KBM-7 (cell line): ENCODE data around the gene GOLPH3.
"Not testable (repeated sequence)": the region's sequence is repeated elsewhere in the genome, so short reads cannot be mapped to it uniquely, and the experiment has no call there.

Source experiments
- DNase-seq: peaks from one replicate; pipeline ENCODE4 v3.0.0-alpha.2; 2015
- in situ Hi-C: fragments of 300-500 bp; cut with MboI; formaldehyde crosslinking; loops from 2 replicates; pipeline ENCODE4 v1.14.3; 2020; ENCODE audit warnings: low sequenced_read_pairs, low pct_unique_long_range_greater_than_20kb, mixed read lengths

Gene GOLPH3

GRCh38 chr5:32174011-32174870 is at the start of gene GOLPH3:
GOLPH3 (minus strand) TSS chr5:32174319; CDS start chr5:32174034, 285 bp downstream.
- DNase-seq = peak; percentile 93
- in situ Hi-C loops = no loop called here

- DNase-seq = no peak
- in situ Hi-C loops = no loop called here
Observed at GRCh38 chr5:32222723-32223470, 48.8 kb upstream of the GOLPH3 start.

DNA sequence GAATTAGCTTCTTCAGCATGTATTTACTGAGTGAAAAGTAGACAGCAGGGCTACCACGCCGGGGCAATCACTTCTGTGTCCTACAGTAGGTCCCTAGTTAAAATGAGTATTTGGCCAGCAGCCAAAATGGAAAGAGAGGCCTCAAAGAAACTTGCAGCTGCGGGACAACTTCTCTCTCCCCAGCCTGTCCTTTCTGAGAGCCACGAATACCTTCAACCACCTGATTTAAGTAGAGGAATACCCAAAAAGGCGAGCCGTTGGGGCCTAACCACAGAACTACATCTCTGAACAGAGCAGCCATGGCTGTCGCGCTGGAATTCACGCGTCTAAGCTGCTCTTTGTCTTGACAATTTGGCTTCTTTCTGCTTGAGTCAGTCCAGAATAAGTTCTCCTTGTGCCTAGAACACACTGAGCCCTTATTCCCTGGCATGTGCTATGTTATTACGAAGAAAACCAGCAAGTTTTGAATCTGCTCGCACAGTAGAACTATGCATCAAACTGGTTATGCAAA is 43.8 kb upstream of the GOLPH3 start:
- in situ Hi-C loops = no loop called here
- peak; percentile 73 for DNase-seq

- DNase-seq, in situ Hi-C loops: not testable (repeated sequence)
Observed at GRCh38 chr5:32214344-32214743, 40.2 kb upstream of the GOLPH3 start.

GRCh38 chr5:32210151-32210550 is 36.0 kb upstream of the GOLPH3 start:
- in situ Hi-C loops = no loop called here
- DNase-seq = no peak

DNA sequence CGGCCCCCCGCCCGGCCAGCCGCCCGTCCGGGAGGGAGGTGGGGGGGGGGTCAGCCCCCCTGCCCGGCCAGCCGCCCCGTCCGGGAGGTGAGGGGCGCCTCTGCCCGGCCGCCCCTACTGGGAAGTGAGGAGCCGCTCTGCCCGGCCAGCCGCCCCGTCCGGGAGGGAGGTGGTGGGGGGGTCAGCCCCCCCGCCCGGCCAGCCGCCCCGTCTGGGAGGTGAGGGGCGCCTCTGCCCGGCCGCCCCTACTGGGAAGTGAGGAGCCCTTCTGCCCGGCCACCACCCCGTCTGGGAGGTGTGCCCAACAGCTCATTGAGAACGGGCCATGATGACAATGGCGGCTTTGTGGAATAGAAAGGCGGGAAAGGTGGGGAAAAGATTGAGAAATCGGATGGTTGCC is 34.7 kb upstream of the GOLPH3 start:
- DNase-seq, in situ Hi-C loops: not testable (repeated sequence)

DNA sequence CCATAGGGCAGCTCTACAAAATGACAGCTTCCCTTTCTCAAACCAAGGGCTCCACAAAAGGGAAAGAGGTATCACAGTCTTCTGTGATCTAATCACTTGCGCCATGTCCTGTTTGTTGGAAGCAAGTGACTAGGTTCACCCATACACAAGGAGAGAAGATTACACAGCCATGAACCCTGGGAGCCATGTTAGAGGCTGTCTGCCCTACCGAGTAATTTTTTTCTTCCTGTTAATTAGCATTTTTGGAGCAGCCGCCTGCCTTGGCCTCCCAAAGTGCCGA is 33.2 kb upstream of the GOLPH3 start:
- DNase-seq = peak; percentile 34

GRCh38 chr5:32206509-32207354 is 32.6 kb upstream of the GOLPH3 start:
- DNase-seq = no peak
- in situ Hi-C loops = no loop called here

More for the DNA sequence above, 33.2 kb upstream of the GOLPH3 start:
- in situ Hi-C loops = no loop called here

DNA sequence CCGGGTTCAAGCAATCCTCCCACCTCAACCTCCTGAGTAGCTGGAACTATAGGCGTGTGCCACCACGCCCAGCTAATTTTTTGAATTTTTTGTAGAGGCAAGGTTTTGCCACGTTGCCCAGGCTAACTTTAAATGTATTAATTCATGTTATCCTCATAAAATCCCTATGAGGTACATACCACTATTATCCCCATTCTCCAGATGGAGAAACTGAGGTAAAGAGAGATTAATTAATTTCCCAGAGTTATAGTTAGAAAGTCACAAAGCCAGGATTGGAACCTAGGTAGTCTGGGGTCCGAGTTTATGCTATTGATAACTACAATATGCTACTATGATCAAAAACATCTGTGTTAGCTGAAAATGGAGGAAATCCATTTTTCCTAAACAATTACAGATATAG is 31.9 kb upstream of the GOLPH3 start:
- DNase-seq = no peak
- in situ Hi-C loops = no loop called here

DNA sequence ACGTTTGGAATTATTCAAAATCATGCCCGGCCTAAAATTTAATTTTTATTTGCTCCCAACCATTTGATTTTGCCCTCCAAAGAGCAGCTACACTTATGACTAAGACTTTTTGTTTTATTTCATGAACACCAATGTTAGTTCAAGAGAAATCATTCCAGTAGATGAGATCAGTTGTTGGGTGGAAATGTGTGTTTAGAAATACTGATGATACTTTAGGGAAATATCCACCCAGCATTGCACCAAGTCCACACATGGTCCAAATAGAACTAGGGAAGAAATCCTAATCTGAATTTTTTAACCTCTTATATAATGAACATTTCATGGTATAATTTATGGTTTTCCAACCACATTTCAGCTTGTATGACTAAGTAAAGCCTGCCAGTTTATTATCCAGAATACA is 28.3 kb upstream of the GOLPH3 start:
- in situ Hi-C loops = no loop called here
- DNase-seq = no peak

- DNase-seq = no peak
- in situ Hi-C loops = no loop called here
Observed at GRCh38 chr5:32201122-32201753, 27.1 kb upstream of the GOLPH3 start.

GRCh38 chr5:32197032-32197431 is 22.9 kb upstream of the GOLPH3 start:
- no peak for DNase-seq
- in situ Hi-C loops = no loop called here

DNA sequence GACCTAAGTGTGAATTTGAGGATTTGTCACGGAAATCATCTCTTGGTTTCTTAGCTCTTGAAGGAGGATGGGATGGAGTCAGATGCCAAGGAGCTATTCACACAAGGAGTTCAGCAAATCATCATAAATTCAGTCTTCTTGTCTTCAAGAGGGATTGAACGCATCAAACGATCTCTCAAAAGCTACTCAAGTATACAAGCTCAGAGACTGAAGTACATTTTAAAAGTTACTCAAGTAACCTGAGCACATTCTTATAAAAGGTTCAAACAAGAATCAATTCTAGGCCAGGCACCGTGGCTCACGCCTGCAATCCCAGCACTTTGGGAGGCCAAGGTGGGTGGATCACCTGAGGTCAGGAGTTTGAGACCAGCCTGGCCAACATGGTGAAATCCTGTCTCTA is 21.1 kb upstream of the GOLPH3 start:
- in situ Hi-C loops = no loop called here
- DNase-seq = no peak

DNA sequence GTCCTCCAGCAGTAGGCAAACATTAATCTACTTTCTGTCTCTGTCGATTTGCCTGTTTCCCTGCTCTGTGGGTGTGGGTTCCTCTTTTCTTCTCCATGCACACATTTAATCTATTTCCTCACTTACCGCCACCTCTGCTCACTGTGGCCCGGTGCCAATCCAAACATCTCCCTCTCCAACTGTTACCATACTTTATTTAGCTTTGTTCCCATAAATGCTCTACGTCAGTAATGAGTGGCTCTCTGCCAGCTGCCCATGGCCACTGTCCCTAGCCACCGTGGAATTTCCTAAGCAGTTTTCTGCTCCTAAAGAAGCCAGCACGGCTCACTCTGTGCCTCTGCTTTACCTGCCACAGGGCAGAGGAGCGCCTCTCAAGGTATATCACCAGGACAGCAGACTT is 19.5 kb upstream of the GOLPH3 start:
- in situ Hi-C loops = no loop called here
- DNase-seq = peak; percentile 98

GRCh38 chr5:32190095-32190494 is 16.0 kb upstream of the GOLPH3 start:
- in situ Hi-C loops = no loop called here
- no peak for DNase-seq

DNA sequence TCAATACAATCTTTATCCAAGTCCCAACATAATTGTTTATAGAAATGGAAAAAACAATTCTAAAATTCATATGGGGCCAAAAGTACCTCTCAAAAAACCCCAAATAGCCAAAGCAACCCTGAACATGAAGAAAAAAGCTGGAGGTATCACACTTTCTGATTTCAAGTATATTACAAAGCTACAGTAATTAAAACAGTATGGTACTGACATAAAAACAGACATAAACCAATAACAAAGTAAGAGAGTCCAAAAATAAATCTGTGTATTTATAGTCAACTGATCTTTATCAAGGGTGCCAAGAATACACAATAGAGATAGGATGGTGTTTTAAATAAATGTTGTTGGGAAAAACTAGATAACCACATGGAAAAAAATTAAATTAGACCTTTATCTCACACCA is 13.6 kb upstream of the GOLPH3 start:
- no peak for DNase-seq
- in situ Hi-C loops = no loop called here

GRCh38 chr5:32182463-32183063 is 8.4 kb upstream of the GOLPH3 start:
- in situ Hi-C loops = no loop called here
- peak; percentile 74 for DNase-seq

DNA sequence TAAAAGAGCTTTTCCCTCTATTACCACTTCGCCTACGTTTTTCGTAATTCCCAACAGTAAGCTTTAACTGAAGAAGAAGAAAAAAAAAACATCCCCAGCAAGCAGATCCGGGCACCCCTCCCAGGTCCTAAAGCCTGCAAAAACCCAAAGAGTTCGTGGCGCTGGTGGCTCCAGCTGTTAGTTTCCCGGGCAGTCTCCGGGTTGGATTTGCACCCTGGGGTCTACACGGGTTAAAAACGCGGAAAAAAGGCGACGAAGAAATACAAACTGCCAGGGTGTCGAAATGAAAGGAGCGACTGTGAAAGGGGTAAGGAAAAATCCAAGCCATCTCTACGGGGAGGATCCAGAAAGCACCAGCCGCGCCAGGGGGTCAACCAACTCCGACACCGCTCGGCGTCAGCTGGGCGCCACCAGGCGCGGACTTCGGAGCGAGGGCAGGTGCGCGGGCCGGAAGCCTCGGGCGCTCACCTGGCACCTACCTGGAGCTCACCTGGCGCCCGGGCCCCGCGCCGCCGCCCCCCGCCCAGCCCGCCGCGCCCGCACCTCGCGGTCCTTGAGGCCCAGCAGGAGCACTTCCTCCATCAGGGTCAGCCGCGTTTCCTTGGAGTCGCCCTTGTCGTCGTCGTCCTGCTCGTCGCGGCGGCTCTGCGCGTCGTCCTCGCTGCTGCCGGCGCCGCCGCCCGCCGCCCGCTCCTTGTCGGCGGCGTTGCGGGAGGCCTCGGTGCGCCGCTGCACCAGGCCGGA is 680 bp downstream of the GOLPH3 start:
- in situ Hi-C loops = no loop called here
- DNase-seq = peak; percentile 63
